Omental fat pad (tissue), 4 donors: Measurements from ENCODE around the gene HSF2BP. TPM values are rescaled to one million over a fixed set of nuclear protein-coding genes. Genes with fewer than 3 reads are reported as not detected.

Experiments used
- ATAC-seq: fragments of 150-250 bp; one replicate; pipeline ENCODE4 v1.9.1; 2016; ENCODE audit warnings: mild to moderate bottlenecking, moderate library complexity; ENCODE audit not compliant: low FRiP score
- DNase-seq: peaks from one replicate; pipeline ENCODE4 v3.0.0-alpha.2; 2019; ENCODE audit warnings: low spot score
- CTCF ChIP-seq, 3 donors: fragments of 450-650 bp; IDR thresholded peaks; one replicate each; pipeline ENCODE4 v1.5.1; 2016 to 2017; ENCODE audit warnings: antibody characterized with exemption in 3 of 3, mild to moderate bottlenecking in 3 of 3, moderate library complexity in 2 of 3
- total RNA-seq, 4 donors: library from RNA; depleted of rRNA; stranded (reverse); fragments of >200 nt; gene quantifications; one replicate each; pipeline ENCODE4 v1.1.0, GENCODE V29; 2016

Gene HSF2BP
- total RNA-seq, 4 donors from 2014 or later, result 0.94 to 1.6 (median 1.1) TPM; not detected in 1

GRCh38 chr21:43640400-43640799, 18.9 kb downstream of the HSF2BP start:
- no peak for TF ChIP-seq CTCF (IDR thresholded peaks at IDR 0.05)
- ATAC-seq (no peak), DNase-seq (no peak)

GRCh38 chr21:43639470-43640353, 19.6 kb downstream of the HSF2BP start:
- TF ChIP-seq CTCF (IDR thresholded peaks at IDR 0.05), result no peak
- ATAC-seq (peak; percentile 87), DNase-seq (no peak)

- DNase-seq, result no peak
- TF ChIP-seq CTCF (IDR thresholded peaks at IDR 0.05), result no peak
- no peak for ATAC-seq
Measured at GRCh38 chr21:43637530-43638158, 21.6 kb downstream of the HSF2BP start.

GRCh38 chr21:43635436-43635835, 23.9 kb downstream of the HSF2BP start:
- no peak for TF ChIP-seq CTCF (IDR thresholded peaks at IDR 0.05)
- DNase-seq (no peak), ATAC-seq (no peak)

- DNase-seq (no peak), ATAC-seq (no peak)
- TF ChIP-seq CTCF (IDR thresholded peaks at IDR 0.05), result no peak
Measured at GRCh38 chr21:43634618-43635017, 24.7 kb downstream of the HSF2BP start.

GRCh38 chr21:43632373-43632905, 26.8 kb downstream of the HSF2BP start:
- DNase-seq (no peak), ATAC-seq (no peak)
- TF ChIP-seq CTCF (IDR thresholded peaks at IDR 0.05), result no peak
